Activated CD4-positive, alpha-beta memory T cell treated with anti-CD3 and anti-CD28 coated beads for 36 hours (primary cell): ENCODE data around the gene ZNF865. TPM values are rescaled to one million over a fixed set of nuclear protein-coding genes. Genes with fewer than 3 reads are reported as not detected.
"Not testable (repeated sequence)": the region's sequence is repeated elsewhere in the genome, so short reads cannot be mapped to it uniquely, and the experiment has no call there.

Experiments used
- CTCF ChIA-PET: fragments of 350-600 bp; sonication (Branson Sonifier 250); formaldehyde crosslinking; loops from one replicate; lab custom pipeline; 2021; ENCODE audit warnings: antibody characterized with exemption, inconsistent platforms; lab: Charles Lee
- POLR2A ChIA-PET: fragments of 350-600 bp; sonication (Branson Sonifier 250); formaldehyde crosslinking; loops from one replicate; lab custom pipeline; 2021; ENCODE audit warnings: antibody characterized with exemption; lab: Charles Lee
- DNase-seq: peaks from one replicate; pipeline ENCODE4 v3.0.0-alpha.2; 2020
- H3K27ac Mint-ChIP-seq: one replicate; pipeline ENCODE4 v1.8.0; 2021; ENCODE audit warnings: mixed read lengths
- H3K27me3 Mint-ChIP-seq: one replicate; pipeline ENCODE4 v1.8.0; 2021; ENCODE audit warnings: mixed read lengths
- H3K36me3 Mint-ChIP-seq: one replicate; pipeline ENCODE4 v1.8.0; 2021; ENCODE audit warnings: mixed read lengths
- H3K4me1 Mint-ChIP-seq: one replicate; pipeline ENCODE4 v1.8.0; 2021; ENCODE audit warnings: low read depth, mixed read lengths
- H3K4me3 Mint-ChIP-seq: one replicate; pipeline ENCODE4 v1.8.0; 2021; ENCODE audit warnings: mild to moderate bottlenecking, mixed read lengths
- H3K9me3 Mint-ChIP-seq: one replicate; pipeline ENCODE4 v1.8.0; 2021; ENCODE audit warnings: mixed read lengths
- intact Hi-C: fragments of 100-400 bp; cut with micrococcal nuclease; formaldehyde crosslinking; loops from one replicate; pipeline ENCODE4 v1.15.1; 2023
- total RNA-seq, 2 experiments: library from RNA; stranded (reverse); gene quantifications; one replicate each; pipeline ENCODE4 v1.2.3, GENCODE V29; 2021

The ZNF865 gene
- 10 to 100 TPM; 12.0 to 13.3 TPM for total RNA-seq

GRCh38 chr19:55605637-55606470 is at the start of gene ZNF865:
ZNF865 (plus strand) TSS chr19:55605647; CDS start chr19:55613619, 7,972 bp downstream.
- intact Hi-C loops = loop anchor here (1.0 to 5.0 kb wide), 6 partner anchors 18 to 347 kb away; partner anchors contain the start of genes PPP6R1, ZNF581, ZNF628 and ZNF784
- CTCF ChIA-PET = interaction anchor here (0.6 to 2.4 kb wide), 25 partner anchors 9 to 445 kb away, joined by 3 to 22 read pairs (median 6); partner anchors contain the start of genes ISOC2, PPP6R1, ZNF579 and ZNF580
- peak within 1 kb of the TSS; percentile 96 for H3K27ac Mint-ChIP-seq
- peak within 1 kb of the TSS; percentile 94 for H3K4me3 Mint-ChIP-seq
- H3K9me3 Mint-ChIP-seq = no peaks in the 10 kb centered on the region
- H3K36me3 Mint-ChIP-seq = peaks cover 23% of the 10 kb centered on the region
- peak; percentile 87 for DNase-seq
- POLR2A ChIA-PET = interaction anchor here (0.6 to 1.7 kb wide), 6 partner anchors 19 to 1138 kb away, joined by 3 to 11 read pairs (median 4); partner anchors contain the start of genes TMEM238 and ZNF784
- peaks cover 52% of the 10 kb centered on the region for H3K4me1 Mint-ChIP-seq
- no peaks in the 10 kb centered on the region for H3K27me3 Mint-ChIP-seq

GRCh38 chr19:55559684-55560083 is 45.8 kb upstream of the ZNF865 start:
- H3K9me3 Mint-ChIP-seq = peaks cover 2% of the 10 kb centered on the region
- intact Hi-C loops = no loop called here
- CTCF ChIA-PET = no interaction called here
- no peak overlapping the region for H3K4me3 Mint-ChIP-seq
- no peak overlapping the region for H3K27ac Mint-ChIP-seq
- POLR2A ChIA-PET = no interaction called here
- H3K27me3 Mint-ChIP-seq = peaks cover 2% of the 10 kb centered on the region
- no peaks in the 10 kb centered on the region for H3K36me3 Mint-ChIP-seq
- H3K4me1 Mint-ChIP-seq = no peaks in the 10 kb centered on the region
- DNase-seq = no peak

GRCh38 chr19:55563261-55563690 is 42.2 kb upstream of the ZNF865 start:
- Mint-ChIP-seq H3K27me3 (peaks cover 2% of the 10 kb centered on the region), H3K9me3 (peaks cover 2% of the 10 kb centered on the region), H3K27ac (no peak overlapping the region), H3K4me3 (no peak overlapping the region), H3K36me3 (no peaks in the 10 kb centered on the region), H3K4me1 (no peaks in the 10 kb centered on the region)
- CTCF ChIA-PET = no interaction called here
- POLR2A ChIA-PET = no interaction called here
- no peak for DNase-seq
- intact Hi-C loops = no loop called here

- DNase-seq = no peak
- no peaks in the 10 kb centered on the region for H3K36me3 Mint-ChIP-seq
- no peaks in the 10 kb centered on the region for H3K9me3 Mint-ChIP-seq
- CTCF ChIA-PET = no interaction called here
- H3K27ac Mint-ChIP-seq = no peak overlapping the region
- no peaks in the 10 kb centered on the region for H3K4me1 Mint-ChIP-seq
- POLR2A ChIA-PET = no interaction called here
- H3K4me3 Mint-ChIP-seq = no peak overlapping the region
- intact Hi-C loops = no loop called here
- no peaks in the 10 kb centered on the region for H3K27me3 Mint-ChIP-seq
These were observed 38.6 kb upstream of the ZNF865 start for GRCh38 chr19:55566823-55567222.

- H3K27me3 Mint-ChIP-seq = no peaks in the 10 kb centered on the region
- CTCF ChIA-PET = no interaction called here
- intact Hi-C loops = no loop called here
- no peak overlapping the region for H3K27ac Mint-ChIP-seq
- H3K36me3 Mint-ChIP-seq = no peaks in the 10 kb centered on the region
- H3K4me3 Mint-ChIP-seq = no peak overlapping the region
- POLR2A ChIA-PET = no interaction called here
- H3K4me1 Mint-ChIP-seq = no peaks in the 10 kb centered on the region
- H3K9me3 Mint-ChIP-seq = no peaks in the 10 kb centered on the region
- no peak for DNase-seq
These were observed 37.6 kb upstream of the ZNF865 start for GRCh38 chr19:55567708-55568328.

- H3K27ac Mint-ChIP-seq, POLR2A ChIA-PET, DNase-seq, H3K4me1 Mint-ChIP-seq, H3K36me3 Mint-ChIP-seq, H3K4me3 Mint-ChIP-seq, H3K9me3 Mint-ChIP-seq, H3K27me3 Mint-ChIP-seq, intact Hi-C loops: not testable (repeated sequence)
- CTCF ChIA-PET = interaction anchor here (0.7 kb wide), 1 partner anchor 261 kb away, joined by 4 read pairs; no protein-coding TSS in a partner anchor
These were observed 36.0 kb upstream of the ZNF865 start for GRCh38 chr19:55569477-55569876.

GRCh38 chr19:55573929-55574328 is 31.5 kb upstream of the ZNF865 start:
- DNase-seq, H3K4me3 Mint-ChIP-seq, H3K27me3 Mint-ChIP-seq, H3K27ac Mint-ChIP-seq, H3K4me1 Mint-ChIP-seq, POLR2A ChIA-PET, H3K9me3 Mint-ChIP-seq, intact Hi-C loops: not testable (repeated sequence)
- peaks cover 12% of the 10 kb centered on the region for H3K36me3 Mint-ChIP-seq
- CTCF ChIA-PET = interaction anchor here (1.5 kb wide), 1 partner anchor 23 kb away, joined by 3 read pairs; no protein-coding TSS in a partner anchor

- Mint-ChIP-seq H3K36me3 (peaks cover 15% of the 10 kb centered on the region), H3K27me3 (no peaks in the 10 kb centered on the region), H3K27ac (no peak overlapping the region), H3K9me3 (no peaks in the 10 kb centered on the region), H3K4me1 (peaks cover 13% of the 10 kb centered on the region), H3K4me3 (no peak overlapping the region)
- no peak for DNase-seq
- ChIA-PET POLR2A (no interaction called here), CTCF (interaction anchor here (1.0 kb wide), 1 partner anchor 55 kb away, joined by 3 read pairs; no protein-coding TSS in a partner anchor)
- intact Hi-C loops = no loop called here
These were observed 28.7 kb upstream of the ZNF865 start for GRCh38 chr19:55576746-55577145.

- H3K9me3 Mint-ChIP-seq = no peaks in the 10 kb centered on the region
- POLR2A ChIA-PET = no interaction called here
- H3K4me1 Mint-ChIP-seq = peaks cover 18% of the 10 kb centered on the region
- intact Hi-C loops = no loop called here
- DNase-seq = no peak
- H3K27me3 Mint-ChIP-seq = no peaks in the 10 kb centered on the region
- no peak overlapping the region for H3K4me3 Mint-ChIP-seq
- CTCF ChIA-PET = interaction anchor here (0.7 kb wide), 1 partner anchor 53 kb away, joined by 3 read pairs; no protein-coding TSS in a partner anchor
- H3K27ac Mint-ChIP-seq = no peak overlapping the region
- H3K36me3 Mint-ChIP-seq = peaks cover 15% of the 10 kb centered on the region
These were observed 27.3 kb upstream of the ZNF865 start for GRCh38 chr19:55578031-55578760.

- no peaks in the 10 kb centered on the region for H3K9me3 Mint-ChIP-seq
- H3K4me3 Mint-ChIP-seq = peak overlapping the region; percentile 76
- peaks cover 18% of the 10 kb centered on the region for H3K4me1 Mint-ChIP-seq
- POLR2A ChIA-PET = no interaction called here
- peaks cover 15% of the 10 kb centered on the region for H3K36me3 Mint-ChIP-seq
- peak overlapping the region; percentile 70 for H3K27ac Mint-ChIP-seq
- no peak for DNase-seq
- intact Hi-C loops = no loop called here
- no peaks in the 10 kb centered on the region for H3K27me3 Mint-ChIP-seq
- CTCF ChIA-PET = interaction anchor here (0.7 kb wide), 1 partner anchor 52 kb away, joined by 3 read pairs; no protein-coding TSS in a partner anchor
These were observed 26.4 kb upstream of the ZNF865 start for GRCh38 chr19:55578761-55579747.
